ENCODE results near the gene VSIG4.
"Not testable (repeated sequence)": the region's sequence is repeated elsewhere in the genome, so short reads cannot be mapped to it uniquely, and the experiment has no call there.

VSIG4 gene

GRCh38 chrX:66007851-66008250 is 32.0 kb downstream of the VSIG4 start:
- DNase-seq (ENCODE audit: low spot score): no peak

- no peak for DNase-seq (ENCODE audit: low spot score)
Observed at GRCh38 chrX:66005830-66006449, 33.9 kb downstream of the VSIG4 start.

- DNase-seq (ENCODE audit: low spot score): no peak
Observed at GRCh38 chrX:66004928-66005829, 34.7 kb downstream of the VSIG4 start.

- DNase-seq (ENCODE audit: low spot score): no peak
Observed at GRCh38 chrX:66002824-66003680, 36.8 kb downstream of the VSIG4 start.

DNA sequence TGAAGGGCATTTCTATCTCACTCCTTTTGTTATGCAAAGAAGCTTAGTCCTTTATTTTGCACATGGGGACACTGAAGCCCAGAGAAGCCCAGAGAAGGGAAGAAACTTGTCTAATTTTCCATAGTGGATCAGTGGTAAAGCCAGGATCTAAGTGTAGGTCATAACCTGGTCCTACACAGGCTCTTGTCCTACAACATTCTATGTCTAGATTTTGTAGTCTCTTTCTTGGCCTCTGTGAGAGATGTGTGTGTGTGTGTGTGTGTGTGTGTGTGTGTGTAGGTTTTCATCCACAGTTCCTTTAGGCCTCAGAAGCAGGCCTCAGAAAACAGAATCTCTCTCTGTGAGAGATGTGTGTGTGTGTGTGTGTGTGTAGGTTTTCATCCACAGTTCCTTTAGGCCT is 38.3 kb downstream of the VSIG4 start:
- no peak for DNase-seq (ENCODE audit: low spot score)

DNA sequence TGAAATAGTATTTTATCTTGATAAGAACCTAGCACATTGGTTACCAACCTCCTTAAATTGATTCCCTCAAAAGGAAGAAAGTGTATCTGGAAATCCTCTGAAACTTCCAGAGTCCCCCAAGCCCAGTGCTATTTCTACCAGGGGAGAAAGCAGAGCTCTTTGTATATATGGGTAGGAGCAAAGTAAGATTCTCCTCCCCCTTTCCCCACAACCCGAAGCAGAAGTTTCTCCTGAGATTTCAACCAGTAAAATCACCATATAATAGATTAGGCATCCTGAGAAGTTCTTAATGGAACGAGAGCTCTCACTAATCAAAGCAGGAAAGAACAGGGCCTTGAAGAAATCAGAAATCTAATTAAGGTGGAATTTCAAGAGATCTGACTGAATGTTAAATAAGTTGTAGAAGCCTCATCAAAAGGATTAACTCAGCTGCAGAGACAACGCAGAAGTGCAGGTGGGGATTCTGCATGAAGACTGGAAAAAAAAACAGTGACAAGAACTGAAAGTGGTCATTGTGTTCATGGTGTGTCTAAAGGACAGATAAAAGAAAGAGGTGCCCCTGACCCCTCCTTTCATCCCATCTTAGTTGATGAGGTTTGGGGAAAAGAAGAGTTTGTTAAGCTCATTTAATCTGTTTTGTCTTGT is 39.1 kb downstream of the VSIG4 start:
- no peak for DNase-seq (ENCODE audit: low spot score)

GRCh38 chrX:66000178-66000577 is 39.7 kb downstream of the VSIG4 start:
- DNase-seq (ENCODE audit: low spot score): no peak

GRCh38 chrX:65999563-66000148 is 40.2 kb downstream of the VSIG4 start:
- no peak for DNase-seq (ENCODE audit: low spot score)

- DNase-seq (ENCODE audit: low spot score): no peak
Observed at GRCh38 chrX:65999029-65999562, 40.8 kb downstream of the VSIG4 start.

DNA sequence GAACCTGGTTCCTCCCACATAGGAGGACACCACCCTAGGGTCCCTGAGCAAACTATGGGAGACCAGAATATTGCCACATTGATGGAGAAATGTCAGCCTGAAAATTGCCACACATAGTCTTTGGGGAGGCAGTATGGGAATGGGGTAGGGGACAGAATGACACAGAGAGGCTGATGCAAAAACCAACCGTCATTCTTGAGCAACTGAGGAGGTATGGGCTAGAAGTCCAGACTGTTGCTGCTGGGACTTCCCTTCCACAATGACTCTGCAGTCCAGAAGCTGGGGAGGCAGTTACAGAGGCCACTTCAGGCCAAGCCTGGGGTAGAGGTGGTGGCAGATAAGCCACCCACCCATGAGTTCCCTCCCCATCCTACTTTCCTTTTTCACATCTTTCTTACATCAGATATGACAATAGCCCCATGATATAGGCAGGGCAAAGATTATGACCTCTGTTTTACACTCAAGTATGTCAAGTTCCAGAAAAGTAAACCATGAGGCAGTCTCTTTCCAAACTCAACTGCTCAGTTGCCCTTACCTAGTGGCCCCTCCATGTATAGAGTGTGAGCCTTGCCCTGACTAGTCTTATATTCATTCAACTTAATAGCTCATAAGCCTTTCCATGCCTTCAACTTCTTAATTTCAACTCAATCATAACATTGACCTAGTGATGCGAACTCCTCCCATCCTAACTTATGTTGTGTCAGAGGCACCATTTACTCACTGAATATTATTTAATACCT is 41.7 kb downstream of the VSIG4 start:
- DNase-seq (ENCODE audit: low spot score): no peak

- no peak for DNase-seq (ENCODE audit: low spot score)
Observed at GRCh38 chrX:65994519-65995506, 45.1 kb downstream of the VSIG4 start.

GRCh38 chrX:65993915-65994460 is 45.9 kb downstream of the VSIG4 start:
- DNase-seq (ENCODE audit: low spot score): no peak

GRCh38 chrX:65993332-65993731 is 46.5 kb downstream of the VSIG4 start:
- no peak for DNase-seq (ENCODE audit: low spot score)

DNA sequence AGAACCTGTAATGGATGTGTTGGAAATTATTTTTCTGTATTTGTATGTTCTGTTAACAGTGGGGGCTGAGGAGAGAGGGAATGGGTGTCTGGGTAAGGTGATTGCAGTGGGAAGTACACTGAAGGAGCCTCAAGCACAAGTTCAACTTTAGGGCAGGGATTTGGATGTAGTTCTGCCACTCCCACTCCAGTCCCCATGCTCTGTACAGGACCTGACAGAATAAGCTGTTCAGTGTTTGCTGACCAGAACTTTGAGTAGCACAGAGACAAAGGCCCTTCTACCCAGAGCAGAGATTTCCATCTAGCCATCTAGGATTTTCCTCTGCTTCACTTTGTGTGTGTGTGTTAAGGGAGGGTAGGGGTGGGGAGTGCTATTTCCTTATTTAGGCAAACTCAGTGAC is 49.2 kb downstream of the VSIG4 start:
- no peak for DNase-seq (ENCODE audit: low spot score)

GRCh38 chrX:65987811-65988210 is 52.1 kb downstream of the VSIG4 start:
- no peak for DNase-seq (ENCODE audit: low spot score)

DNA sequence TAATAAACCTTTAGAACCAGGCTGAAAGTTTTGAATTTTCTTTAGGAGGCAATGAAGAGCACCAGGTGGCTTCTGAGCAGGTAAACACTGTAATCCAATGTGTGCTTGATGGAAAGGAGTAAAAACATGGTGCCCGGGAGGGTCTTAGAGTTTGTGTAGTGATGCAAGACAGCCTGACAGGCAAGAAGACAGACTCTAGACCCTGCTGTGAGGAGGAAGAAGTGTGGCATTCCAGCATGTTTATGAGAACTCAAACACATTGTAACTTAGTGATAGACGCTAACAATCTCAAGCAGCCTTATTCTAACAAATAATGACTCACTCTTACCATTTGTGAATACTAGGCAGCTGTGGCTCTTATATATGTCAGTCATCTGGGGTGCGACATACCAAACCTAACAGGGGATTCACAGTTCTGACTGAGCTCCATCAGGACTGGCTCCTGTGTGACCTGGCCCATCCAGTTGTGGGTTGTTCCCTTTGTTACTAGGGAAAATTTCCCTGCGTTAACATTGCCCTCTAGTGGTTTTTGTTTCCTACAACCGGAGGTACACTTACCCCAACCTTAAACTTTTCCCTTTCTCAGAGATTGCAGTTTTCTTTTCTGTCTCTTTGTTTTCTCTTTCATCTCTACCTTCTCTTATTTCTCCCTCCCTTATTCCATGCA is 53.8 kb downstream of the VSIG4 start:
- peak; percentile 56 for DNase-seq (ENCODE audit: low spot score)

GRCh38 chrX:65985211-65985610 is 54.7 kb downstream of the VSIG4 start:
- no peak for DNase-seq (ENCODE audit: low spot score)

DNA sequence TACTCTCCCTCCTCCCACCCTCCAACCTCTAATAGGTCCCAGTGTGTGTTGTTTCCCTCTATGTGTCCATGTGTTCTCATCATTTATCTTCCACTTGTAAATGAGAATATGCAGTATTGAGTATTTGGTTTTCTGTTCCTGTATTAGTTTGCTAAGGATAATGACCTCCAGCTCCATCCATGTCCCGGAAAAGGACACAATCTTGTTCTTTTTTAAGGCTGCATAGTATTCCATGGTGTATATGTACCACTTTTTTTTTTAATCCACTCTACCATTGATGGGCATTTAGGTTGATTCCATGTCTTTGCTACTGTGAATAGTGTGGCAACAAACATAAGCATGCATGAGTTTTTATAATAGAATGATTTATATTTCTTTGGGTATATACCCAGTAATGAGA is 62.7 kb downstream of the VSIG4 start:
- not testable (repeated sequence) for DNase-seq (ENCODE audit: low spot score)

GRCh38 chrX:65976161-65976560 is 63.7 kb downstream of the VSIG4 start:
- no peak for DNase-seq (ENCODE audit: low spot score)

All from AG20443 (cell line).